HG03521 (cell line): ENCODE data around the gene UBE2B.
"Not testable (repeated sequence)": the region's sequence is repeated elsewhere in the genome, so short reads cannot be mapped to it uniquely, and the experiment has no call there.

Source experiments
- ATAC-seq: cut with Tn5 transposase; IDR thresholded peaks from one replicate; pipeline ENCODE4 v1.9.1; 2021; ENCODE audit warnings: mild to moderate bottlenecking, moderate library complexity; ENCODE audit not compliant: unreplicated experiment

Gene UBE2B

GRCh38 chr5:134398609-134399155 lies 27.3 kb downstream of the UBE2B start:
- no peak for ATAC-seq

GRCh38 chr5:134403951-134404350 lies 32.6 kb downstream of the UBE2B start:
- no peak for ATAC-seq

- ATAC-seq, result no peak
Observed at GRCh38 chr5:134406390-134406789, 35.0 kb downstream of the UBE2B start.

- ATAC-seq, result no peak
Observed at GRCh38 chr5:134409321-134409720, 38.0 kb downstream of the UBE2B start.

- no peak for ATAC-seq
Observed at GRCh38 chr5:134410822-134411221, 39.5 kb downstream of the UBE2B start.

GRCh38 chr5:134411228-134411545 lies 39.8 kb downstream of the UBE2B start:
- ATAC-seq, result peak; percentile 11

- ATAC-seq, result peak; percentile 97
Observed at GRCh38 chr5:134411546-134412266, 40.3 kb downstream of the UBE2B start, which contains the start of gene CDKN2AIPNL. Gene CDKN2AIPNL, minus strand, starts transcription at chr5:134411881. Its CDS starts 27 bp downstream, at chr5:134411854.

GRCh38 chr5:134413046-134413445 lies 41.7 kb downstream of the UBE2B start:
- no peak for ATAC-seq

- ATAC-seq, result no peak
Observed at GRCh38 chr5:134417707-134418106, 46.3 kb downstream of the UBE2B start.

- ATAC-seq, result no peak
Observed at GRCh38 chr5:134418958-134419357, 47.6 kb downstream of the UBE2B start.

- no peak for ATAC-seq
Observed at GRCh38 chr5:134420343-134420742, 49.0 kb downstream of the UBE2B start.

- not testable (repeated sequence) for ATAC-seq
Observed at GRCh38 chr5:134421038-134421437, 49.7 kb downstream of the UBE2B start.

GRCh38 chr5:134422791-134423365 lies 51.5 kb downstream of the UBE2B start:
- ATAC-seq, result no peak

GRCh38 chr5:134423376-134423775 lies 52.0 kb downstream of the UBE2B start:
- ATAC-seq, result no peak

GRCh38 chr5:134426361-134426760 lies 55.0 kb downstream of the UBE2B start:
- no peak for ATAC-seq

GRCh38 chr5:134427540-134428041 lies 56.2 kb downstream of the UBE2B start:
- ATAC-seq, result no peak

GRCh38 chr5:134430001-134430569 lies 58.7 kb downstream of the UBE2B start:
- ATAC-seq, result no peak

GRCh38 chr5:134432174-134432573 lies 60.8 kb downstream of the UBE2B start:
- no peak for ATAC-seq

GRCh38 chr5:134432677-134433359 lies 61.4 kb downstream of the UBE2B start:
- no peak for ATAC-seq

- ATAC-seq, result no peak
Observed at GRCh38 chr5:134435560-134435959, 64.2 kb downstream of the UBE2B start.
